HCT116 (cell line): ENCODE results near the gene KIRREL1. TPM values are rescaled to one million over a fixed set of nuclear protein-coding genes. Genes with fewer than 3 reads are reported as not detected.

Experiments
- ATAC-seq: fragments of 200-7000 bp; cut with Tn5 transposase; 2 replicates; pipeline ENCODE4 v1.9.1; 2020; ENCODE audit warnings: mild to moderate bottlenecking, moderate library complexity
- BruUV-seq: library from RNA; stranded (reverse); fragments of 400-500 nt; replicated peaks from 2 replicates; lab custom pipeline; 2021; lab: Mats Ljungman, UMichigan
- CTCF ChIA-PET: fragments of 300-600 bp; sonication (Branson Sonifier 250); formaldehyde crosslinking; loops from one replicate; lab custom pipeline; 2021; ENCODE audit warnings: antibody characterized with exemption; lab: Charles Lee
- POLR2A ChIA-PET: fragments of 300-600, 350-600 bp; sonication (Branson Sonifier 250); formaldehyde crosslinking; loops from one replicate; lab custom pipeline; 2021; ENCODE audit warnings: antibody characterized with exemption; lab: Charles Lee
- RAD21 ChIA-PET, 2 experiments: fragments of 300-600 bp; sonication (Branson Sonifier 250); formaldehyde crosslinking; loops; one replicate each; lab custom pipeline; 2023; ENCODE audit warnings: low total read pairs in 2 of 2; ENCODE audit not compliant: uncharacterized antibody in 2 of 2, unreplicated experiment in 2 of 2, low non-redundant PET in 1 of 2; lab: Charles Lee
- DNase-seq: peaks from one replicate; pipeline ENCODE4 v3.0.0-alpha.2; 2010; ENCODE audit warnings: low read depth, low spot score
- H2AFZ ChIP-seq: fragments of 200-600 bp; shearing (Covaris generic), sonication (generic); 2 replicates; pipeline ENCODE4 v1.6.1; 2017; ENCODE audit warnings: low read depth, mixed run types, mixed read lengths, antibody characterized with exemption, low read length; ENCODE audit not compliant: poor library complexity, severe bottlenecking
- H3K27ac ChIP-seq: 2 replicates; pipeline ENCODE4 v1.5.1; 2012; ENCODE audit warnings: low read depth, low read length
- H3K27me3 ChIP-seq: fragments of 200-600 bp; sonication (generic); 2 replicates; pipeline ENCODE4 v1.6.1; 2016; ENCODE audit warnings: mixed run types, low read length, mixed read lengths; ENCODE audit not compliant: insufficient read depth
- H3K36me3 ChIP-seq, 2 experiments: fragments of 200-500 bp in 1 of 2; fragments of 200-600 bp in 1 of 2; sonication (Bioruptor generic) in 1 of 2; sonication (generic) in 1 of 2; 2 replicates each; pipeline versions ENCODE4 v1.5.1 to v1.6.1; 2014 to 2016; ENCODE audit warnings: low read length in 2 of 2, inconsistent platforms in 1 of 2, mixed read lengths in 1 of 2, mixed run types in 1 of 2; ENCODE audit not compliant: insufficient read depth in 2 of 2, control insufficient read depth in 1 of 2
- H3K4me1 ChIP-seq, 2 experiments: fragments of 200-600 bp in 1 of 2; sonication (generic) in 1 of 2; 2 replicates each; pipeline versions ENCODE4 v1.5.1 to v1.6.1; 2012 to 2017; ENCODE audit warnings: low read length in 2 of 2, inconsistent platforms in 1 of 2, mild to moderate bottlenecking in 1 of 2, mixed read lengths in 1 of 2, mixed run types in 1 of 2, moderate library complexity in 1 of 2; ENCODE audit not compliant: insufficient read depth in 2 of 2, control insufficient read depth in 1 of 2
- H3K4me2 ChIP-seq: fragments of 200-600 bp; sonication (generic); 2 replicates; pipeline ENCODE4 v1.6.1; 2017; ENCODE audit warnings: mixed run types, low read length, mixed read lengths
- H3K4me3 ChIP-seq, 2 experiments: fragments of 200-600 bp in 1 of 2; sonication (generic) in 1 of 2; replicated peaks in 1 of 2; 2 replicates each; pipeline ENCODE4 v1.5.1; 2011 to 2016; ENCODE audit warnings: low read length in 2 of 2, control low read depth in 1 of 2, low read depth in 1 of 2, mild to moderate bottlenecking in 1 of 2, mixed read lengths in 1 of 2, mixed run types in 1 of 2
- H3K79me2 ChIP-seq: fragments of 200-600 bp; sonication (generic); 2 replicates; pipeline ENCODE4 v1.6.1; 2017; ENCODE audit warnings: mild to moderate bottlenecking, mixed run types, low read length, moderate library complexity, mixed read lengths; ENCODE audit not compliant: insufficient read depth
- H3K9ac ChIP-seq: fragments of 200-600 bp; sonication (generic); 2 replicates; pipeline ENCODE4 v1.6.1; 2016; ENCODE audit warnings: low read length, mixed read lengths
- H3K9me2 ChIP-seq: fragments of 200-600 bp; sonication (generic), shearing (Covaris generic); 2 replicates; pipeline ENCODE4 v1.6.1; 2017; ENCODE audit warnings: mixed run types, mild to moderate bottlenecking, moderate library complexity; ENCODE audit not compliant: insufficient read depth
- H3K9me3 ChIP-seq, 2 experiments: fragments of 200-500 bp in 1 of 2; fragments of 200-600 bp in 1 of 2; sonication (Bioruptor generic) in 1 of 2; sonication (generic) in 1 of 2; 2 replicates each; pipeline ENCODE4 v1.6.1; 2014 to 2017; ENCODE audit warnings: low read length in 2 of 2, mixed read lengths in 2 of 2, inconsistent platforms in 1 of 2, low read depth in 1 of 2, mild to moderate bottlenecking in 1 of 2, mixed run types in 1 of 2, moderate library complexity in 1 of 2; ENCODE audit not compliant: control insufficient read depth in 1 of 2, insufficient read depth in 1 of 2
- H4K20me1 ChIP-seq: fragments of 200-600 bp; sonication (generic), shearing (Covaris generic); 2 replicates; pipeline ENCODE4 v1.6.1; 2017; ENCODE audit warnings: mixed run types, mild to moderate bottlenecking, moderate library complexity; ENCODE audit not compliant: insufficient read depth
- CEBPB ChIP-seq: IDR thresholded peaks from 2 replicates; pipeline ENCODE4 v1.6.1; 2012; ENCODE audit warnings: low read depth
- EZH2 ChIP-seq: fragments of 200-600 bp; sonication (generic); IDR thresholded peaks from 2 replicates; pipeline ENCODE4 v1.6.1; 2017; ENCODE audit warnings: antibody characterized with exemption, mixed run types
- POLR2A ChIP-seq: IDR thresholded peaks from 2 replicates; pipeline ENCODE4 v1.7.0; 2011; ENCODE audit warnings: borderline replicate concordance; ENCODE audit not compliant: insufficient read depth, insufficient read length; ENCODE audit errors: extremely low read depth
- POLR2AphosphoS5 ChIP-seq: IDR thresholded peaks from 2 replicates; pipeline ENCODE4 v1.6.1; 2011; ENCODE audit warnings: mild to moderate bottlenecking, low read depth, low read length, moderate library complexity
- SRF ChIP-seq: IDR thresholded peaks from 2 replicates; pipeline ENCODE4 v1.6.1; 2012; ENCODE audit warnings: low read depth
- YY1 ChIP-seq: IDR thresholded peaks from 2 replicates; pipeline ENCODE4 v1.6.1; 2011; ENCODE audit warnings: low read length, low read depth, moderate library complexity, mild to moderate bottlenecking; ENCODE audit not compliant: insufficient replicate concordance; ENCODE audit errors: extremely low read depth
- ZNF274 ChIP-seq: fragments of 200-500 bp; sonication (Bioruptor generic); IDR thresholded peaks from 2 replicates; pipeline ENCODE4 v1.6.1; 2014; ENCODE audit warnings: mild to moderate bottlenecking, low read depth, low read length, inconsistent platforms
- intact Hi-C: fragments of 100-400 bp; cut with micrococcal nuclease; formaldehyde crosslinking; loops from 2 replicates; pipeline ENCODE4 v1.10.0; 2022
- total RNA-seq: library from RNA; stranded (reverse); gene quantifications from one replicate; pipeline ENCODE4 v1.2.1, GENCODE V29; 2021; ENCODE audit not compliant: unreplicated experiment
- TF ChIP-seq, protein P1 (sequence below): IDR thresholded peaks from 2 replicates; pipeline ENCODE4 v1.6.1; 2012; ENCODE audit warnings: low read depth
- TF ChIP-seq, protein P2 (sequence below): IDR thresholded peaks from 2 replicates; pipeline ENCODE4 v1.6.1; 2012
- TF ChIP-seq, protein P3 (sequence below): IDR thresholded peaks from 2 replicates; pipeline ENCODE4 v1.6.1; 2011; ENCODE audit warnings: mild to moderate bottlenecking, low read length, moderate library complexity; ENCODE audit not compliant: insufficient replicate concordance; ENCODE audit errors: extremely low read depth
- TF ChIP-seq, protein P4 (sequence below): IDR thresholded peaks from 2 replicates; pipeline ENCODE4 v1.6.1; 2012

Gene KIRREL1
- total RNA-seq, 1 experiment from 2014 or later = 20.0 TPM

DNA sequence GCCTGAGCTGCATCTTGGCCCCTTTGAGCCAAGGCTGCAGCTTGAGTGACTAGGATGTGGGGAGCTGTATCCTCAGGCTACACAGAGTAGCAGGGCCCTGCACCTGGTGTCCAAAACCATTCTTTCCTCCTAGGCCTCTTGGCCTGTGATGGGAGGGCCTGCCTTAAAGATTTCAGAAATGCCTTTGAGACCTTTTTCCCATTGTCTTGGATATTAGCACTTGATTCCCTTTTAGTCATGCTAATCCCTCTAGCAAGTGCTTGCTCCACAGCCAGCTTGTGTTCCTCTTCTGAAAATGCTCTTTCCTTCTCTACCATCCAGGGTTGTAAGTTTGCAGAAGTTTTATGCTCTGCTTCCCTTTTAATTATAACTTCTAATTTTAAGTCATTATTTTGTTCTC, 21.7 kb upstream of the KIRREL1 start (continued):
- TF ChIP-seq, protein P1, sequence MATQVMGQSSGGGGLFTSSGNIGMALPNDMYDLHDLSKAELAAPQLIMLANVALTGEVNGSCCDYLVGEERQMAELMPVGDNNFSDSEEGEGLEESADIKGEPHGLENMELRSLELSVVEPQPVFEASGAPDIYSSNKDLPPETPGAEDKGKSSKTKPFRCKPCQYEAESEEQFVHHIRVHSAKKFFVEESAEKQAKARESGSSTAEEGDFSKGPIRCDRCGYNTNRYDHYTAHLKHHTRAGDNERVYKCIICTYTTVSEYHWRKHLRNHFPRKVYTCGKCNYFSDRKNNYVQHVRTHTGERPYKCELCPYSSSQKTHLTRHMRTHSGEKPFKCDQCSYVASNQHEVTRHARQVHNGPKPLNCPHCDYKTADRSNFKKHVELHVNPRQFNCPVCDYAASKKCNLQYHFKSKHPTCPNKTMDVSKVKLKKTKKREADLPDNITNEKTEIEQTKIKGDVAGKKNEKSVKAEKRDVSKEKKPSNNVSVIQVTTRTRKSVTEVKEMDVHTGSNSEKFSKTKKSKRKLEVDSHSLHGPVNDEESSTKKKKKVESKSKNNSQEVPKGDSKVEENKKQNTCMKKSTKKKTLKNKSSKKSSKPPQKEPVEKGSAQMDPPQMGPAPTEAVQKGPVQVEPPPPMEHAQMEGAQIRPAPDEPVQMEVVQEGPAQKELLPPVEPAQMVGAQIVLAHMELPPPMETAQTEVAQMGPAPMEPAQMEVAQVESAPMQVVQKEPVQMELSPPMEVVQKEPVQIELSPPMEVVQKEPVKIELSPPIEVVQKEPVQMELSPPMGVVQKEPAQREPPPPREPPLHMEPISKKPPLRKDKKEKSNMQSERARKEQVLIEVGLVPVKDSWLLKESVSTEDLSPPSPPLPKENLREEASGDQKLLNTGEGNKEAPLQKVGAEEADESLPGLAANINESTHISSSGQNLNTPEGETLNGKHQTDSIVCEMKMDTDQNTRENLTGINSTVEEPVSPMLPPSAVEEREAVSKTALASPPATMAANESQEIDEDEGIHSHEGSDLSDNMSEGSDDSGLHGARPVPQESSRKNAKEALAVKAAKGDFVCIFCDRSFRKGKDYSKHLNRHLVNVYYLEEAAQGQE = no peak
- TF ChIP-seq POLR2A (no peak), CEBPB (no peak), YY1 (no peak), ZNF274 (no peak), POLR2AphosphoS5 (no peak)
- TF ChIP-seq, protein P2, sequence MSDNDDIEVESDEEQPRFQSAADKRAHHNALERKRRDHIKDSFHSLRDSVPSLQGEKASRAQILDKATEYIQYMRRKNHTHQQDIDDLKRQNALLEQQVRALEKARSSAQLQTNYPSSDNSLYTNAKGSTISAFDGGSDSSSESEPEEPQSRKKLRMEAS = no peak

DNA sequence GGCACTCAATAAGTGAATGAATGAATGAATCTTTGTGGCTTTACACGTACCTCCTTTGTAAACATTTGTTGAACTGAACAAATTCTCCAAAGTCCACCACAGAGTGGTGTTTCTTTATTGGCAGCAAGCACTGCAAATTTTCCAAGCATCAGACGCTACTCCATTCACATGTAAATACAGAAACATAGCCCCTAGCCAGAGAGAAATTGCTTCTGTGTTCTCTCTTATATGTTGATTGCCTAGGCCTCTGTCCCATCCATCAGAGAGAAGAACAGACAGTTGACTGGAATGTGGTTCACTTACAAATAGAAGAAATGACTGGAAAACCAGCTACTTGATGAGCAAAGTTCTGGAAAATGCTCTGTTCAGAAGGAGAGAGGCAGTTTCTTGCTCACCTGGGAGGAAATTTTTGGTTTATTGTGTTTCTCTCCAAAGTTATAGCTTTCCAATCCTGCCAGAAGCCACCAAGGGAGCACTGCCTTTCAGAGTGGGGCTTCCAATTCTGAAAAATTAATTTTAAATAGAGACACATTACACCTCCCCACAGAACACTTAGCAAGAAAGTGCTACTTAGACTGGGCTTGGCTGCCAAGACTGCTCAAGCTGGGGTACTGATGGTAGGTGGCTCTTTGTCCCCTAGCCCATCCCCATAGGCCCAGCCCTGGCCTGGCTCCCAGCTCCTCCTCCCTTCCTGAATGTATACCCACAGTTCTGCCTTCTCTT, 18.1 kb upstream of the KIRREL1 start:
- BruUV-seq = no TSS peak
- intact Hi-C loops = no loop called here
- H4K20me1 ChIP-seq = no peaks in the 10 kb centered on the region
- H3K4me3 ChIP-seq = no peak overlapping the region
- no peaks in the 10 kb centered on the region for H3K36me3 ChIP-seq
- POLR2A ChIA-PET = no interaction called here
- H3K79me2 ChIP-seq = no peaks in the 10 kb centered on the region
- ATAC-seq (no peak), DNase-seq (no peak)
- no peaks in the 10 kb centered on the region for H3K27me3 ChIP-seq
- H3K27ac ChIP-seq = no peak overlapping the region
- H3K9me3 ChIP-seq = no peaks in the 10 kb centered on the region
- H3K4me2 ChIP-seq = no peak overlapping the region
- RAD21 ChIA-PET = no interaction called here
- no peaks in the 10 kb centered on the region for H3K4me1 ChIP-seq
- H3K9ac ChIP-seq = no peak overlapping the region
- H2AFZ ChIP-seq = no peak overlapping the region
- CTCF ChIA-PET = interaction anchor here (1.0 kb wide), 1 partner anchor 146 kb away, joined by 3 read pairs; no protein-coding TSS in a partner anchor
- no peaks in the 10 kb centered on the region for H3K9me2 ChIP-seq
- TF ChIP-seq, protein P1 = no peak
- TF ChIP-seq, protein P2 = no peak
- no peak for TF ChIP-seq SRF
- TF ChIP-seq, protein P3, sequence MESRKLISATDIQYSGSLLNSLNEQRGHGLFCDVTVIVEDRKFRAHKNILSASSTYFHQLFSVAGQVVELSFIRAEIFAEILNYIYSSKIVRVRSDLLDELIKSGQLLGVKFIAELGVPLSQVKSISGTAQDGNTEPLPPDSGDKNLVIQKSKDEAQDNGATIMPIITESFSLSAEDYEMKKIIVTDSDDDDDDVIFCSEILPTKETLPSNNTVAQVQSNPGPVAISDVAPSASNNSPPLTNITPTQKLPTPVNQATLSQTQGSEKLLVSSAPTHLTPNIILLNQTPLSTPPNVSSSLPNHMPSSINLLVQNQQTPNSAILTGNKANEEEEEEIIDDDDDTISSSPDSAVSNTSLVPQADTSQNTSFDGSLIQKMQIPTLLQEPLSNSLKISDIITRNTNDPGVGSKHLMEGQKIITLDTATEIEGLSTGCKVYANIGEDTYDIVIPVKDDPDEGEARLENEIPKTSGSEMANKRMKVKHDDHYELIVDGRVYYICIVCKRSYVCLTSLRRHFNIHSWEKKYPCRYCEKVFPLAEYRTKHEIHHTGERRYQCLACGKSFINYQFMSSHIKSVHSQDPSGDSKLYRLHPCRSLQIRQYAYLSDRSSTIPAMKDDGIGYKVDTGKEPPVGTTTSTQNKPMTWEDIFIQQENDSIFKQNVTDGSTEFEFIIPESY = no peak
- no peak for TF ChIP-seq EZH2
- TF ChIP-seq, protein P4, sequence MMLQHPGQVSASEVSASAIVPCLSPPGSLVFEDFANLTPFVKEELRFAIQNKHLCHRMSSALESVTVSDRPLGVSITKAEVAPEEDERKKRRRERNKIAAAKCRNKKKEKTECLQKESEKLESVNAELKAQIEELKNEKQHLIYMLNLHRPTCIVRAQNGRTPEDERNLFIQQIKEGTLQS = no peak
